WTC11 (cell line): ENCODE measurements around the gene CNOT8.

Experiments
- CREM ChIP-seq: sonication (generic); formaldehyde crosslinking; IDR thresholded peaks from 2 replicates; pipeline ENCODE4 v1.8.1; 2022; ENCODE audit warnings: mild to moderate bottlenecking, missing genetic modification reagents, moderate library complexity
- CTCF ChIP-seq: fragments of 200-600 bp; IDR thresholded peaks from 2 replicates; pipeline ENCODE4 v1.8.0; 2022; ENCODE audit warnings: antibody characterized with exemption
- ELF4 ChIP-seq: sonication (generic); formaldehyde crosslinking; IDR thresholded peaks from 2 replicates; pipeline ENCODE4 v1.8.1; 2022; ENCODE audit warnings: low read depth, mild to moderate bottlenecking, moderate library complexity, missing genetic modification reagents
- GABPB1 ChIP-seq: sonication (generic); formaldehyde crosslinking; IDR thresholded peaks from 2 replicates; pipeline ENCODE4 v1.8.1; 2023; ENCODE audit warnings: mild to moderate bottlenecking, missing genetic modification reagents
- JUN ChIP-seq: sonication (generic); formaldehyde crosslinking; IDR thresholded peaks from 2 replicates; pipeline ENCODE4 v1.8.0; 2023; ENCODE audit warnings: mild to moderate bottlenecking, missing genetic modification reagents
- KAT7 ChIP-seq: sonication (generic); formaldehyde crosslinking; IDR thresholded peaks from 2 replicates; pipeline ENCODE4 v1.8.1; 2023; ENCODE audit warnings: missing genetic modification reagents, mild to moderate bottlenecking, borderline replicate concordance
- MAX ChIP-seq: sonication (generic); formaldehyde crosslinking; IDR thresholded peaks from 2 replicates; pipeline ENCODE4 v1.8.0; 2022; ENCODE audit warnings: mild to moderate bottlenecking, missing genetic modification reagents
- PREB ChIP-seq: sonication (generic); formaldehyde crosslinking; IDR thresholded peaks from 2 replicates; pipeline ENCODE4 v1.8.1; 2022; ENCODE audit warnings: mild to moderate bottlenecking, missing genetic modification reagents, moderate library complexity, borderline replicate concordance
- SP1 ChIP-seq: sonication (generic); formaldehyde crosslinking; conservative IDR thresholded peaks from 2 replicates; pipeline ENCODE4 v1.8.1; 2022; ENCODE audit warnings: missing genetic modification reagents
- TF ChIP-seq, protein P1 (sequence below): fragments of 250-450 bp; sonication (Bioruptor Pico); IDR thresholded peaks from 2 replicates; pipeline ENCODE4 v1.8.0; 2021; ENCODE audit warnings: mild to moderate bottlenecking
- TF ChIP-seq, protein P2 (sequence below): sonication (generic); formaldehyde crosslinking; IDR thresholded peaks from 2 replicates; pipeline ENCODE4 v1.8.0; 2022; ENCODE audit warnings: mild to moderate bottlenecking, missing genetic modification reagents
- TF ChIP-seq, protein P3 (sequence below): sonication (generic); formaldehyde crosslinking; IDR thresholded peaks from 2 replicates; pipeline ENCODE4 v1.8.0; 2022; ENCODE audit warnings: missing genetic modification reagents

GRCh38 chr5:154813158-154813557, 45.3 kb upstream of the CNOT8 start:
- TF ChIP-seq GABPB1 (CRISPR knock-in tag) (no peak), CTCF (no peak), KAT7 (CRISPR knock-in tag) (no peak), CREM (CRISPR knock-in tag) (no peak), ELF4 (CRISPR knock-in tag) (no peak), JUN (CRISPR knock-in tag) (no peak), PREB (CRISPR knock-in tag) (no peak), MAX (CRISPR knock-in tag) (no peak), SP1 (no peak)
- TF ChIP-seq, protein P1, sequence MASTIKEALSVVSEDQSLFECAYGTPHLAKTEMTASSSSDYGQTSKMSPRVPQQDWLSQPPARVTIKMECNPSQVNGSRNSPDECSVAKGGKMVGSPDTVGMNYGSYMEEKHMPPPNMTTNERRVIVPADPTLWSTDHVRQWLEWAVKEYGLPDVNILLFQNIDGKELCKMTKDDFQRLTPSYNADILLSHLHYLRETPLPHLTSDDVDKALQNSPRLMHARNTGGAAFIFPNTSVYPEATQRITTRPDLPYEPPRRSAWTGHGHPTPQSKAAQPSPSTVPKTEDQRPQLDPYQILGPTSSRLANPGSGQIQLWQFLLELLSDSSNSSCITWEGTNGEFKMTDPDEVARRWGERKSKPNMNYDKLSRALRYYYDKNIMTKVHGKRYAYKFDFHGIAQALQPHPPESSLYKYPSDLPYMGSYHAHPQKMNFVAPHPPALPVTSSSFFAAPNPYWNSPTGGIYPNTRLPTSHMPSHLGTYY (CRISPR knock-in tag) = no peak
- TF ChIP-seq, protein P2, sequence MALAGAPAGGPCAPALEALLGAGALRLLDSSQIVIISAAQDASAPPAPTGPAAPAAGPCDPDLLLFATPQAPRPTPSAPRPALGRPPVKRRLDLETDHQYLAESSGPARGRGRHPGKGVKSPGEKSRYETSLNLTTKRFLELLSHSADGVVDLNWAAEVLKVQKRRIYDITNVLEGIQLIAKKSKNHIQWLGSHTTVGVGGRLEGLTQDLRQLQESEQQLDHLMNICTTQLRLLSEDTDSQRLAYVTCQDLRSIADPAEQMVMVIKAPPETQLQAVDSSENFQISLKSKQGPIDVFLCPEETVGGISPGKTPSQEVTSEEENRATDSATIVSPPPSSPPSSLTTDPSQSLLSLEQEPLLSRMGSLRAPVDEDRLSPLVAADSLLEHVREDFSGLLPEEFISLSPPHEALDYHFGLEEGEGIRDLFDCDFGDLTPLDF (CRISPR knock-in tag) = no peak
- TF ChIP-seq, protein P3, sequence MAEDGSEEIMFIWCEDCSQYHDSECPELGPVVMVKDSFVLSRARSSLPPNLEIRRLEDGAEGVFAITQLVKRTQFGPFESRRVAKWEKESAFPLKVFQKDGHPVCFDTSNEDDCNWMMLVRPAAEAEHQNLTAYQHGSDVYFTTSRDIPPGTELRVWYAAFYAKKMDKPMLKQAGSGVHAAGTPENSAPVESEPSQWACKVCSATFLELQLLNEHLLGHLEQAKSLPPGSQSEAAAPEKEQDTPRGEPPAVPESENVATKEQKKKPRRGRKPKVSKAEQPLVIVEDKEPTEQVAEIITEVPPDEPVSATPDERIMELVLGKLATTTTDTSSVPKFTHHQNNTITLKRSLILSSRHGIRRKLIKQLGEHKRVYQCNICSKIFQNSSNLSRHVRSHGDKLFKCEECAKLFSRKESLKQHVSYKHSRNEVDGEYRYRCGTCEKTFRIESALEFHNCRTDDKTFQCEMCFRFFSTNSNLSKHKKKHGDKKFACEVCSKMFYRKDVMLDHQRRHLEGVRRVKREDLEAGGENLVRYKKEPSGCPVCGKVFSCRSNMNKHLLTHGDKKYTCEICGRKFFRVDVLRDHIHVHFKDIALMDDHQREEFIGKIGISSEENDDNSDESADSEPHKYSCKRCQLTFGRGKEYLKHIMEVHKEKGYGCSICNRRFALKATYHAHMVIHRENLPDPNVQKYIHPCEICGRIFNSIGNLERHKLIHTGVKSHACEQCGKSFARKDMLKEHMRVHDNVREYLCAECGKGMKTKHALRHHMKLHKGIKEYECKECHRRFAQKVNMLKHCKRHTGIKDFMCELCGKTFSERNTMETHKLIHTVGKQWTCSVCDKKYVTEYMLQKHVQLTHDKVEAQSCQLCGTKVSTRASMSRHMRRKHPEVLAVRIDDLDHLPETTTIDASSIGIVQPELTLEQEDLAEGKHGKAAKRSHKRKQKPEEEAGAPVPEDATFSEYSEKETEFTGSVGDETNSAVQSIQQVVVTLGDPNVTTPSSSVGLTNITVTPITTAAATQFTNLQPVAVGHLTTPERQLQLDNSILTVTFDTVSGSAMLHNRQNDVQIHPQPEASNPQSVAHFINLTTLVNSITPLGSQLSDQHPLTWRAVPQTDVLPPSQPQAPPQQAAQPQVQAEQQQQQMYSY (CRISPR knock-in tag) = no peak
